ENCODE results near the gene SRGAP3.

Gene SRGAP3

GRCh38 chr3:8968375-8968882 lies 281.0 kb downstream of the SRGAP3 start:
- in situ Hi-C loops (cut with MboI; ENCODE audit: low sequenced_read_pairs, unreplicated experiment), result no loop called here
- TF ChIP-seq CTCF (IDR thresholded peaks at IDR 0.05; ENCODE audit: borderline replicate concordance, control extremely low read depth, extremely low read depth, insufficient read depth, missing control alignments), result no peak
- no peak for DNase-seq (ENCODE audit: low spot score)

GRCh38 chr3:8967553-8967952 lies 281.9 kb downstream of the SRGAP3 start:
- DNase-seq (ENCODE audit: low spot score), result no peak
- in situ Hi-C loops (cut with MboI; ENCODE audit: low sequenced_read_pairs, unreplicated experiment), result no loop called here
- no peak for TF ChIP-seq CTCF (IDR thresholded peaks at IDR 0.05; ENCODE audit: borderline replicate concordance, control extremely low read depth, extremely low read depth, insufficient read depth, missing control alignments)

- no peak for TF ChIP-seq CTCF (IDR thresholded peaks at IDR 0.05; ENCODE audit: borderline replicate concordance, control extremely low read depth, extremely low read depth, insufficient read depth, missing control alignments)
- DNase-seq (ENCODE audit: low spot score), result no peak
- in situ Hi-C loops (cut with MboI; ENCODE audit: low sequenced_read_pairs, unreplicated experiment), result no loop called here
Measured at GRCh38 chr3:8966820-8967348, 282.6 kb downstream of the SRGAP3 start.

GRCh38 chr3:8966150-8966819 lies 283.2 kb downstream of the SRGAP3 start:
- TF ChIP-seq CTCF (IDR thresholded peaks at IDR 0.05; ENCODE audit: borderline replicate concordance, control extremely low read depth, extremely low read depth, insufficient read depth, missing control alignments), result no peak
- in situ Hi-C loops (cut with MboI; ENCODE audit: low sequenced_read_pairs, unreplicated experiment), result no loop called here
- DNase-seq (ENCODE audit: low spot score), result no peak

GRCh38 chr3:8964436-8965370 lies 284.7 kb downstream of the SRGAP3 start:
- in situ Hi-C loops (cut with MboI; ENCODE audit: low sequenced_read_pairs, unreplicated experiment), result no loop called here
- no peak for TF ChIP-seq CTCF (IDR thresholded peaks at IDR 0.05; ENCODE audit: borderline replicate concordance, control extremely low read depth, extremely low read depth, insufficient read depth, missing control alignments)
- no peak for DNase-seq (ENCODE audit: low spot score)

- no peak for TF ChIP-seq CTCF (IDR thresholded peaks at IDR 0.05; ENCODE audit: borderline replicate concordance, control extremely low read depth, extremely low read depth, insufficient read depth, missing control alignments)
- DNase-seq (ENCODE audit: low spot score), result peak; percentile 91
- in situ Hi-C loops (cut with MboI; ENCODE audit: low sequenced_read_pairs, unreplicated experiment), result no loop called here
Measured at GRCh38 chr3:8963137-8963853, 286.2 kb downstream of the SRGAP3 start, which contains the start of gene RAD18. Gene RAD18 (minus strand): TSS chr3:8963472. CDS start chr3:8963385, 87 bp downstream.

Measured in GM13976 (cell line).